Esophagus muscularis mucosa (tissue), 4 donors: ENCODE data around the gene TBC1D5. TPM values are rescaled to one million over a fixed set of nuclear protein-coding genes. Genes with fewer than 3 reads are reported as not detected.

Experiments used
- DNase-seq: peaks from one replicate; pipeline ENCODE4 v3.0.0-alpha.2; 2017; ENCODE audit errors: extremely low spot score
- H3K27ac ChIP-seq, 4 donors: fragments of 200-600 bp; sonication (generic); replicated peaks in 1 of 4; 1 replicate in 3 of 4; 2 replicates in 1 of 4; pipeline ENCODE4 v1.5.1; 2016 to 2019; ENCODE audit warnings: mild to moderate bottlenecking in 1 of 4
- H3K27me3 ChIP-seq, 4 donors: fragments of 200-600 bp; sonication (generic); one replicate each; pipeline versions ENCODE4 v1.5.1 to v1.6.0; 2016 to 2019
- H3K36me3 ChIP-seq, 4 donors: fragments of 200-600 bp; sonication (generic); one replicate each; pipeline ENCODE4 v1.5.1; 2016 to 2019
- H3K4me1 ChIP-seq, 4 donors: fragments of 200-600 bp; sonication (generic); one replicate each; pipeline ENCODE4 v1.5.1; 2016 to 2019
- H3K4me3 ChIP-seq, 4 donors: fragments of 200-600 bp; sonication (generic); 1 replicate in 2 of 4; 2 replicates in 2 of 4; pipeline ENCODE4 v1.5.1; 2016 to 2019; ENCODE audit warnings: mild to moderate bottlenecking in 4 of 4, moderate library complexity in 1 of 4
- H3K9me3 ChIP-seq, 4 donors: fragments of 200-600 bp; sonication (generic); 1 replicate in 3 of 4; 2 replicates in 1 of 4; pipeline ENCODE4 v1.5.1; 2016 to 2019
- EP300 ChIP-seq: sonication (generic); formaldehyde crosslinking; IDR thresholded peaks from one replicate; pipeline ENCODE4 v1.6.1; 2017; ENCODE audit warnings: antibody characterized with exemption
- POLR2A ChIP-seq: fragments of 450-650 bp; IDR thresholded peaks from one replicate; pipeline ENCODE4 v1.6.1; 2017; ENCODE audit warnings: antibody characterized with exemption, moderate library complexity, mild to moderate bottlenecking, low read depth
- POLR2AphosphoS5 ChIP-seq, 2 donors: sonication (generic); formaldehyde crosslinking; IDR thresholded peaks; one replicate each; pipeline ENCODE4 v1.6.1; 2017; ENCODE audit warnings: antibody characterized with exemption in 2 of 2
- WGBS: methylation state at CpG from one replicate; pipeline ENCODE4 v1.1.5; 2018; 5-methylcytosine and 5-hydroxymethylcytosine counted together
- intact Hi-C: fragments of 100-400 bp; cut with DNase I; formaldehyde crosslinking; loops from one replicate; pipeline ENCODE4 v1.15.1; 2023
- total RNA-seq, 4 donors: library from RNA; depleted of rRNA; stranded (reverse); fragments of >200 nt; gene quantifications; one replicate each; pipeline versions ENCODE4 v1.1.0 to v1.2.1, GENCODE V29; 2016
- TF ChIP-seq, protein P1 (sequence below), 3 experiments: fragments of 200-600 bp in 2 of 3; fragments of 450-650 bp in 1 of 3; sonication (generic) in 2 of 3; IDR thresholded peaks; one replicate each; pipeline ENCODE4 v1.5.1; 2017 to 2019; ENCODE audit warnings: antibody characterized with exemption in 3 of 3, mild to moderate bottlenecking in 2 of 3, moderate library complexity in 1 of 3

Gene TBC1D5
- total RNA-seq, 4 donors from 2014 or later: 54.0 to 83.1 (median 63.6) TPM

DNA sequence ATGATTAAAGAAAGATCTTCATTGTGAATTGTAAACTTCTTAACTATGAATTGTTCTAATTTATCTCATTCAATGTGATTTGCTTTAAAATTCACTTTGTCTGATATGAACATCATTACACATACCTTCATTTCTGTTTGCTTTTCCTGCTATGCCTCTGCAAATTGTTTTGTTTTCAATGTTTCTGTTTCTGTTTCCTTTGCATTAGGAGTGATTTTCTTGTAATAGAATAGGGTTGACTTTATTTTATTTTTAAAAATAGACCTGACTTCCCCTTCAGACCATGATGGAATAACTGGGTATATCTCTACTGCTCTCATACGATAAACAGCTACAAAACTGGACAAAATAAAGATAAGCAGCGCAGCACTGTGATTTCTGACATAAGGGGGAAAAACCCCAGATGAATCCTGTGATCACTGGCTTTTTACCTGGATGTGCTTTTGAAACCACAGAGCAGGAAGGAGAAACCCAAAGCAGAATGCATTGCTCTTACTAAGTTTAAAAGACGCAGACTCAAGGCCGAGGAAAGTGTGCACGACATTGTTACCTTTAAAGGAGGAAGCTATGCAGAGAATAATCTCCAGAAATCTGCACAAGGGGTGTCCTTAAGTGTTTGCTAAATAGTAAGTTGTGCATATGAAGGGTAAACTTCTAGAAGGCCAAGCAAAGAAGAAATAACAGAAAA is 420.2 kb downstream of the TBC1D5 start:
- Histone ChIP-seq H3K9me3 (no peaks in the 10 kb centered on the region), H3K4me1 (no peaks in the 10 kb centered on the region), H3K4me3 (no peak overlapping the region), H3K36me3 (no peaks in the 10 kb centered on the region), H3K27ac (no peak overlapping the region), H3K27me3 (no peaks in the 10 kb centered on the region)
- intact Hi-C loops: no loop called here
- WGBS: 79% methylated on average over 5 of the region's 5 CpGs
- TF ChIP-seq POLR2AphosphoS5 (IDR thresholded peaks at IDR 0.05) (no peak), POLR2A (no peak), EP300 (no peak)
- TF ChIP-seq, protein P1, sequence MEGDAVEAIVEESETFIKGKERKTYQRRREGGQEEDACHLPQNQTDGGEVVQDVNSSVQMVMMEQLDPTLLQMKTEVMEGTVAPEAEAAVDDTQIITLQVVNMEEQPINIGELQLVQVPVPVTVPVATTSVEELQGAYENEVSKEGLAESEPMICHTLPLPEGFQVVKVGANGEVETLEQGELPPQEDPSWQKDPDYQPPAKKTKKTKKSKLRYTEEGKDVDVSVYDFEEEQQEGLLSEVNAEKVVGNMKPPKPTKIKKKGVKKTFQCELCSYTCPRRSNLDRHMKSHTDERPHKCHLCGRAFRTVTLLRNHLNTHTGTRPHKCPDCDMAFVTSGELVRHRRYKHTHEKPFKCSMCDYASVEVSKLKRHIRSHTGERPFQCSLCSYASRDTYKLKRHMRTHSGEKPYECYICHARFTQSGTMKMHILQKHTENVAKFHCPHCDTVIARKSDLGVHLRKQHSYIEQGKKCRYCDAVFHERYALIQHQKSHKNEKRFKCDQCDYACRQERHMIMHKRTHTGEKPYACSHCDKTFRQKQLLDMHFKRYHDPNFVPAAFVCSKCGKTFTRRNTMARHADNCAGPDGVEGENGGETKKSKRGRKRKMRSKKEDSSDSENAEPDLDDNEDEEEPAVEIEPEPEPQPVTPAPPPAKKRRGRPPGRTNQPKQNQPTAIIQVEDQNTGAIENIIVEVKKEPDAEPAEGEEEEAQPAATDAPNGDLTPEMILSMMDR (IDR thresholded peaks at IDR 0.05): no peak
- DNase-seq: no peak

DNA sequence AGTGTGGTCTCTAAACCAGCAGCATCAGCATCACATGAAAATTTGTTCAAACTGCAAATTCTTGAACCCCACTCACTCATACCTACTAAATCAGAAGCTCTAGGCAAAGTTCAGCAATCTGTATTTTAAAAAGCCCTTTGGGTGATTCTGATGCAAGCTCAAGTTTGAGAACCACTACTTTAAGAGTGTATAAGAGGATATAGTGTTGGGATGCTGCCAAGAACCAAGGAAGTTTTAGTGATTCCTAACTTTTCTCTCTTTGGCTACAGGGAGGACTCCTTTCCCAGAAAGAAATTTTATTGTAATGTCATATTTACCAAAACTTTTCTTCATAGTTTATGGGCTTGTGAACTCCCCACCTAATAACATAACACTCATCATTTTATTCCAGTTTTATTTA is 422.2 kb downstream of the TBC1D5 start:
- no peak for TF ChIP-seq POLR2AphosphoS5 (IDR thresholded peaks at IDR 0.05)
- TF ChIP-seq POLR2A: no peak
- no peak for TF ChIP-seq EP300
- TF ChIP-seq, protein P1 (IDR thresholded peaks at IDR 0.05): no peak
- Histone ChIP-seq H3K4me3 (no peak overlapping the region), H3K4me1 (no peaks in the 10 kb centered on the region), H3K27me3 (no peaks in the 10 kb centered on the region), H3K27ac (no peak overlapping the region), H3K36me3 (no peaks in the 10 kb centered on the region), H3K9me3 (no peaks in the 10 kb centered on the region)
- intact Hi-C loops: no loop called here
- DNase-seq: no peak

DNA sequence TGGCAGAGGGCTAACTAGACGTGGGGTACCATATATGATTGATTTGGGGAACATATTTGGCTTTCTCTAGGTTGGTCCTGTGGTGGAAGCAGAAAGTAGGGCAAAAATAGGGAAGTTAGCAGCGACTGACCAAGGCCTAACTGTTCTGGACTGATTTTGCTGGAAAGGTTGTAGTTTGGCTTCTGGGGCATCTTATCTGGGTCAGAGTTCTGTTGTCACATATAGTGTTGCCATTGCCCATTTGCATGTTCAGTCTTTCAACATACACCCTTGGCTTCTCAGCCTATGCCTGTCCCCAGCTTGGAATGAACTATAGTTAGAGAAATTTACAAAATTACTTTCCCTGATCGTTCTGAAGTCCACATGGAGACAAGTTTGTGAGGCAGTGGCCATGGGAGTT is 426.5 kb downstream of the TBC1D5 start:
- H3K27me3 ChIP-seq: no peaks in the 10 kb centered on the region
- no peak for TF ChIP-seq EP300
- TF ChIP-seq POLR2AphosphoS5 (IDR thresholded peaks at IDR 0.05): no peak
- TF ChIP-seq, protein P1 (IDR thresholded peaks at IDR 0.05): no peak
- no peak for TF ChIP-seq POLR2A
- H3K27ac ChIP-seq: no peak overlapping the region
- H3K4me3 ChIP-seq: no peak overlapping the region
- intact Hi-C loops: no loop called here
- peaks cover 0 to 13% (median 3%) of the 10 kb centered on the region in 4 donors for H3K4me1 ChIP-seq
- 87% methylated on average over 3 of the region's 3 CpGs for WGBS
- DNase-seq: no peak
- no peaks in the 10 kb centered on the region for H3K9me3 ChIP-seq
- H3K36me3 ChIP-seq: no peaks in the 10 kb centered on the region

DNA sequence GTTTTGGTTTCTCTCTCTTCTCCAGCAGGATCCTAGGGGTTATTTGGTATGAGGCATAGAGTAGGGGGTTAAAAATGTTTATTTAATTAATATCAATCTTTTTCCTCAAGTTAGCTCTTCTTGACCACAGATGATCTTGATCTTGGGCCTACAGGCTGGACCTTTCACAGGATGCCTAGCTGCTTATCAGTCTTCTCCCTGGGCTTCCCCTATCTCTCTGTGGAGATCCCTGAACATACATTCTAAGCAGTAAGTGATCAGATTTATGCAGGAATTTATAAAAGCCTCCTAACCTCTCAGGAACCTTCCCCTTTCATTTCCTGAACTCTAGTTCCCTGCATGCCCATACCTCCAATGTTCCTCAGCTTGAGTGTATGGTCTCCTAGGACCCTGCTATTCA is 428.3 kb downstream of the TBC1D5 start:
- Histone ChIP-seq H3K27me3 (no peaks in the 10 kb centered on the region), H3K36me3 (no peaks in the 10 kb centered on the region), H3K4me1 (peaks cover 0 to 13% (median 3%) of the 10 kb centered on the region in 4 donors), H3K9me3 (no peaks in the 10 kb centered on the region), H3K4me3 (no peak overlapping the region), H3K27ac (no peak overlapping the region)
- intact Hi-C loops: no loop called here
- TF ChIP-seq POLR2AphosphoS5 (IDR thresholded peaks at IDR 0.05): no peak
- TF ChIP-seq POLR2A: no peak
- no peak for TF ChIP-seq EP300
- TF ChIP-seq, protein P1 (IDR thresholded peaks at IDR 0.05): no peak
- DNase-seq: no peak

DNA sequence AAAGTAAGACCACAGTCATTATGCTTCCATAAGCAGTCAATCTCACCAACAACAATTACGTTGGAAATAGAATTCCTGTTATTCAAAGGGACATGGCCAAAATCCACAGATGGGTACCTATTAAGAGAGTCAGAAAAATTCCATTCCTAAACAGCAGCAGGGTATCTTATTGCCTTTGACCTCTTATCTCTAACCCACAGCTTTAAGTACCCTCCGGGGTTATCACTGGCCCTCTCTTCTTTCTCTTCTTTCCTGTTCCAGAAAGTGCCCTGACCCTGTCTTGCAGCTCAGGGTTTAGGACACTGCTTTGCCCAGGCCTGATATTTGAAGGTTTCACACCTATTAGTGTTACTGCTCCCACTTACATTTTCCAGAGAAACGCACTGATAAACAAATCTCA is 428.7 kb downstream of the TBC1D5 start:
- H3K27ac ChIP-seq: no peak overlapping the region
- WGBS: 79% methylated on average over 3 of the region's 3 CpGs
- H3K4me3 ChIP-seq: no peak overlapping the region
- H3K9me3 ChIP-seq: no peaks in the 10 kb centered on the region
- TF ChIP-seq POLR2A (no peak), EP300 (no peak), POLR2AphosphoS5 (IDR thresholded peaks at IDR 0.05) (no peak)
- TF ChIP-seq, protein P1 (IDR thresholded peaks at IDR 0.05): no peak
- intact Hi-C loops: no loop called here
- DNase-seq: no peak
- H3K36me3 ChIP-seq: no peaks in the 10 kb centered on the region
- no peaks in the 10 kb centered on the region for H3K27me3 ChIP-seq
- H3K4me1 ChIP-seq: peaks cover 0 to 13% (median 3%) of the 10 kb centered on the region in 4 donors
